ENCODE measurements around the gene SMC3.

DNA sequence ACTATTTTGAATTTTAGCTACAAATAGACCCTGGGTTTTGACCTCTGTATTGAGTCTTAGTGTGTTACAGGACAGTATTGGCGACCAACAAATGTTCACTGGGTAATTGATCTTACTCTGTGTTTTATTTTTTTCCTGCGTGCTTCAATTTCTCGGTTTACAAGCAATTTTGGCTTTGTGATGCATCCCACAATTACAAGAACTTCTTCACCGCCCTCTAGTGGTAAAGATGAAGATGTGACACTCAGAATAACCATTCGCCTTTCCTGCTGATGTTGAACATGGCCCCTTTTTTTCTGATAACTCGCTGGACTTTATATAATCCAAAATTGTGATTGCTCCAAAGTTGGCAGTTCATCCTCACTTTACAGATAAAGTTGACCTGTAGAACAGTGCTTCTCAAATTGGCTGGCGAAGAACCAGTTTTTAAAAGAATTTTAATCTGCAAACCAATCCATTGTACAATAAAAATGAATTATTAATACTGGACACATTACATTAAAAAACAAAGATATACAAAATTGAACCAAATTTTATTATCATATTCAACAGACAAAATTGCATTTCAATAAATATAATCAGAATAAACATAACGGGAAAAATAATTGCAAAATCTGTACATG is 20.2 kb upstream of the SMC3 start:
- TF ChIP-seq POLR2AphosphoS5 (IDR thresholded peaks at IDR 0.05; ENCODE audit: low read depth, low read length) (no peak), POLR2A (IDR thresholded peaks at IDR 0.05; ENCODE audit: low read depth, low read length) (no peak), TAF1 (IDR thresholded peaks at IDR 0.05; ENCODE audit: borderline replicate concordance, low read depth, low read length) (no peak)

Measured in GM12892 (cell line).